AG08396 (cell line): ENCODE results near the gene MORC3.
"Not testable (repeated sequence)": the region's sequence is repeated elsewhere in the genome, so short reads cannot be mapped to it uniquely, and the experiment has no call there.

ENCODE experiments used
- DNase-seq: peaks from one replicate; pipeline ENCODE4 v3.0.0; 2012; ENCODE audit warnings: low spot score, mixed read lengths

MORC3 gene

GRCh38 chr21:36386031-36386642 is 66.1 kb downstream of the MORC3 start:
- no peak for DNase-seq

- no peak for DNase-seq
These were observed 68.1 kb downstream of the MORC3 start for GRCh38 chr21:36388096-36388495.

- peak; percentile 74 for DNase-seq
These were observed 68.8 kb downstream of the MORC3 start for GRCh38 chr21:36388835-36389234.

- not testable (repeated sequence) for DNase-seq
These were observed 71.7 kb downstream of the MORC3 start for GRCh38 chr21:36391649-36392048.

DNA sequence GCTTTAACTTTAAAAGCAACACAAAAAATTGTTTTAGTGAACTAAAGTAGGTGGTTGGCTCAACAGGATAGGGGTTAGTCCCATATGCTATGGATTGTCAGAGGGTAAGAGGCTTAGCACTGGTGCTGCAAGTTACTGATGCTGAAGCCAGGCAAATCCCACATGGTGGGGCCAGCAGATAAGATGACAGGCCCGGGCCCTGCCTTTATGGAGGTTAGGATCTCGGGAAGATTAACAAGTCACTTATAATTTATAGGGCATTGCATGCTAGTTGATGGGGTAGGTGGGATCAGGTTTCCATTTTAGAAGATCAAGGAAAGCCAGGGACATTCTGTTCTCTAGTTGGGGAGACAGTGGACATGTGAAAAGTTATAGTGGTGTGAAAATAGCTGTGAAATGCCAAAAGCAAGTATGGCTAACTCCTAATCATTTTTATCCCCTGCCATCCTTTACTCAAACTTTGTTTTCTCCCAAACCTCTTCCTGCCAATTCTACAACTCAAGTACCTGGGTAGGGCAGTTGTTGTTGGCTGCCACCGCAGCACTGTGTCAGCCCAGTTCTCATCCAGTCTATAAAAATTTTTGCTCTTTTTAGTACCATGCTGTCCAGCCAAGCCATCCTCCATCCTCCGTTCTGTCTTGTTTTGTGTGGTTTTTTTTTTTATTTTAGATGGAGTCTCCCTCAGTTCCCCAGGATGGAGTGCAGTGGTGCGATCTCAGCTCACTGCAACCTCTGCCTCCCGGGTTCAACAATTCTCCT is 75.5 kb downstream of the MORC3 start:
- DNase-seq: no peak

- no peak for DNase-seq
These were observed 76.3 kb downstream of the MORC3 start for GRCh38 chr21:36396325-36396724.

- DNase-seq: no peak
These were observed 77.0 kb downstream of the MORC3 start for GRCh38 chr21:36396971-36397370.

- no peak for DNase-seq
These were observed 77.6 kb downstream of the MORC3 start for GRCh38 chr21:36397606-36398005.

DNA sequence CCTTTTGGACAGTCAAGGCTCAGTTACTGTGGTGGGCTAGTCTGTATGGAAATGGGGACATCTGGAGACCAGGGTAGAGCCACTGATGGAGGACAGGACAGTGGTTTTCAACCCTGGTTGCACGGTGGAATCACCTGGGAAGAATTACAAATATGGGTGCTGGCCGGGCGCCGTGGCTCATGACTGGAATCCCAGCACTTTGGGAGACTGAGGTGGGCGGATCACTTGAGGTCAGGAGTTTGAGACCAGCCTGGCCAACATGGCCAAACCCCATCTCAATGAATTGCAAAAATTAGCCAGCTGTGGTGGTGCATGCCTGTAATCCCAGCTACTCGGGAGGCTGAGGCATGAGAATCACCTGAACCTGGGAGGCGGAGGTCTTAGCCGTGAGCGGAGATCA is 79.7 kb downstream of the MORC3 start:
- DNase-seq: not testable (repeated sequence)

DNA sequence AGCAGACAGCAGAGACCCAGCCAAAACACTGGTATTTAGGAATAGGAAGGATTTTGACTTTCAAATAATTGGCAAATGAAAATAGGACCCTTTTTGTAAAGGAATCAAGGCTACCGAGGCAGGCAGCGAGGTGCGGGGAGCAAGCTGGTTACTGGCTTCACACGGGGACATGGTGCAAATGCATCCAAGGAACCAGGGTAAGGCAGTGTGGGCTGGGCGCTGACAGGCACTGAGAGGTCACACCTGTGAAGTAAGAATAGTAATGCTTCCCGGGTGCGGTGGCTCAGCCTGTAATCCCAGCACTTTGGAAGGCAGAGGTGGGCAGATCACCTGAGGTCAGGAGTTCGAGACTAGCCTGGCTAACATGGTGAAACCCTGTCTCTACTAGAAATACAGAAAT is 80.7 kb downstream of the MORC3 start:
- no peak for DNase-seq

DNA sequence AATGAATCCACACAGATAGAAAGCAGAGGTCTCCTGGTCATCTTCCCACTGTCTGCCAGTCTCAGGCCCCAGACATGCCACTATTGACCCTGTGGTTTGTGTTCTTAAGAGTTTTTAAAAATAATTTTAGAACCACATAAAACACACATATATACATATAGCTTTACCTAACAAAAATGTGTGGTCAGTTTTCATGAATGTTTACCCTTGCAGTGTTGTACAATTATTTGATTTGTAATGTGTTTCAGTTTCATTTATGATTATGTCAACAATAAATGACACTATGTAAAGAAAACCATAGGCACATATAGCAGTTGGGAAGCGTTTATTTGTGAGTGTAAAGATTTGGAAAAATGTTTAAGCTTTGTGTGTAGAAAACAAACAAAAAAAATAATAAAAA is 82.3 kb downstream of the MORC3 start:
- DNase-seq: no peak

GRCh38 chr21:36403713-36404112 is 83.7 kb downstream of the MORC3 start:
- DNase-seq: no peak

DNA sequence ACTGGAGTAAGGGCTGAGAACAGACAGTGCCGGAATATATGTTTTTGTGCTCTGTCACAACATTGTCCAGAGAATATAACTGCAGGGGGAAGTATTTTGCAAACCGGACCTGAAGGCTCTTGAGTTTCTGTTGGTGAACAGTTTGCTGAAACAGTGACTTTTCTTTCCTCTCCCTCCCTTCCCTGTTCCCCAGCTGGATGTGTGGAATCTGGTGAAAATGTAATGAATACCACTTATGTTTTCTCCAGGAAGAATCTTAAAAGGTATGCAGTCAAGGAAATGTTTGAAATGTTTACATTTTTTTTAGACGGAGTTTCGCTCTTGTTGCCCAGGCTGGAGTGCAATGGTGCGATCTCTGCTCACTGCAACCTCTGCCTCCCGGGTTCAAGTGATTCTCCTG is 88.6 kb downstream of the MORC3 start:
- DNase-seq: no peak

DNA sequence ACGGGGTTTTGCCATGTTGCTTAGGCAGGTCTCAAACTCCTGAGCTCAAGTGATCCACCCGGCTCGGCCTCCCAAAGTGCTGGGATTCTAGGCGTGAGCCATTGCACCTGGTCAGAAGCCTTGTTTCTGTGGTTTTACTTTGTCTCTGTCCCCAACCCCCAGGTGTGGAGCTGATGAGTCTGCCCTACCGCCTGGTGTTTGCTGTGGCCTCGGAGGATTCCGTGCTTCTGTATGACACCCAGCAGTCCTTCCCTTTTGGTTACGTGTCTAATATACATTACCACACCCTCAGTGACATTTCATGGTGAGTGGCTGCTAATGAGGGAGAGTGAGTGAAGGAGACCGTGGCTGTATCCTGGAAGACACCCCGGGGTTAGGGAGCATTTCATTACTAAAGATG is 91.3 kb downstream of the MORC3 start:
- DNase-seq: no peak

DNA sequence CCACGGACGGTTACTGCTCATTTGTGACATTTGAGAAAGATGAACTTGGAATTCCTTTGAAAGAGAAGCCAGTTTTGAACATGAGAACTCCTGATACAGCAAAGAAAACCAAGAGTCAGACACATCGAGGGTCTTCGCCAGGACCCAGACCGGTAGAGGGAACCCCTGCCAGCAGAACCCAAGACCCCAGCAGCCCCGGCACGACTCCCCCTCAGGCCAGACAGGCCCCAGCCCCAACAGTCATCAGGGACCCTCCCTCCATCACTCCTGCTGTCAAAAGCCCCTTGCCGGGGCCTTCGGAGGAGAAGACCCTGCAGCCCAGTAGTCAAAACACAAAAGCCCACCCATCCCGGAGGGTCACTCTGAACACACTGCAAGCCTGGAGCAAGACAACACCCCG is 92.9 kb downstream of the MORC3 start:
- no peak for DNase-seq

DNA sequence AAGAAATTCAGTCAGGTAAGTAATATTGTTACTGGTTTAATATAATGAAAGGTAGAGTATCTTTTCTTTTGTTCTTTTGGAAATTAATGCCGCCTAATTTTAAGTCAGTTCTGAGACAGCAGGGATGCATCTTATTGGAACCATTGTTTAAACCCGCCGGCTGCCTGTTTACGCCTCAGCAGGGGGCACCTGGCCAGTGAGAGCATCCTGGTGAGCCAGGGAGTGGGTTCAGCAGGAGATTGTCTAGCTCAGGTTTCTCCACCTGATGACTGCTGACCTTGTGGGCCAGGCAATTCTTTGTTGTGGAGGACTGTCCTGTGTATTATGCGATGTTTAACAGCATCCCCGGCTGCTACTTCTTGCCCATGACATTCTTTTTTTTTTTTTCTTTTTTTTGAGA is 95.4 kb downstream of the MORC3 start:
- no peak for DNase-seq

GRCh38 chr21:36419241-36419640 is 99.2 kb downstream of the MORC3 start:
- DNase-seq: no peak

- DNase-seq: peak; percentile 88
These were observed 100.0 kb downstream of the MORC3 start for GRCh38 chr21:36419996-36420395.

- no peak for DNase-seq
These were observed 100.8 kb downstream of the MORC3 start for GRCh38 chr21:36420571-36421339.

GRCh38 chr21:36422279-36423098 is 102.5 kb downstream of the MORC3 start:
- peak; percentile 67 for DNase-seq

DNA sequence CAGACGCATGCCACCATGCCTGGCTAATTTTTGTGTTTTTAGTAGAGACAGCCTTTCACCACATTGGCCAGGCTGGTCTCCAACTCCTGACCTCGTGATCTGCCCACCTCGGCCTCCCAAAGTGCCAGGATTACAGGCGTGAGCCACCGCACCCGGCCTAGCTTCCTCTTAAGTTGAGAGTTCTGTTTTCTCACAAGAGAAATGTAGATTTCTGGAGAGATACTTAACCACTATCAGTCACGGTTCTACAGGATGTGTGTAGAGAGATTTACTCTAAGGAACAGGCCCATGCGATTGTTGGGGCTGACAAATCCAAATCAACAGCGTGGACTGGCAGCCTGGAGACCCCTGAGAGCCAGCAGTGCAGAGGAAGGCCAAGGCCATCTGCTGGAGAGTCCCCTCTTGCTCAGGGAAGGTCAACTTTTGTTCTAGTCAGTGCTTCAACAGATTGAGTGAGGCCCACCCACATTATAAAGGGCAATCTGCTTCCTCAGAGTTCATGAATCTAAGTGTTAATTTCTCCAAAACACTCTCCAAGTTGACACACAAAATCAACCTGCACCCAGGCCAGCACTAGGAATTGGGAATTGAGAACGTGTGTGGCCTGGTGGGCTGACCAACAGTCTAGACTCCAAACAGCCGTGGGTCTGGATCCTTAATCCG is 103.9 kb downstream of the MORC3 start:
- DNase-seq: no peak

- no peak for DNase-seq
These were observed 104.6 kb downstream of the MORC3 start for GRCh38 chr21:36424592-36424991.
